AML-193 (cell line): ENCODE results near the gene FIG4.
A peak's percentile ranks its signal among the peaks of the same experiment; 100 is the strongest.
"Not testable (repeated sequence)": the region's sequence is repeated elsewhere in the genome, so short reads cannot be mapped to it uniquely, and the experiment has no call there.

Source experiments
- DNase-seq, 2 experiments: peaks; one replicate each; lab custom pipeline; 2025; lab: John Stamatoyannopoulos, UW

Gene FIG4

DNA sequence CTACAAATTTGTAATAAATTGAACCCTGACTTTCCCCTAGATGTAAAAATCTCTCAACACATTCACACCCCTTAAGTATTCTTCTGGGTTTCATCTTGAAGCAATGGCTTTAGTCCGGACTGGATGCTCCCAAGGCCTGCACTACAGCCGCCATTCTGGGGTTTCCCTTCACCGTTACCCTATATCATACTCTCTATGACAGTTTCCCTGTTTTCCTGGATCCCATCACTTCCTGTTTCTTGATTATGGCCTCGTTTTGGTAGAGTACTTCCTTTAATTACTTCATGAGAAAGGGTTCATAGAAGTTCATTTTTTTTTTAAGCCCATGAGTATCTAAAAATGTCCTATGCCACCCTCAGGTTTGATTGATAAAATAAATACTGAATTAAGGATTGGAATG lies 11.7 kb downstream of the FIG4 start:
- DNase-seq = peak; percentile 42 to 54

DNA sequence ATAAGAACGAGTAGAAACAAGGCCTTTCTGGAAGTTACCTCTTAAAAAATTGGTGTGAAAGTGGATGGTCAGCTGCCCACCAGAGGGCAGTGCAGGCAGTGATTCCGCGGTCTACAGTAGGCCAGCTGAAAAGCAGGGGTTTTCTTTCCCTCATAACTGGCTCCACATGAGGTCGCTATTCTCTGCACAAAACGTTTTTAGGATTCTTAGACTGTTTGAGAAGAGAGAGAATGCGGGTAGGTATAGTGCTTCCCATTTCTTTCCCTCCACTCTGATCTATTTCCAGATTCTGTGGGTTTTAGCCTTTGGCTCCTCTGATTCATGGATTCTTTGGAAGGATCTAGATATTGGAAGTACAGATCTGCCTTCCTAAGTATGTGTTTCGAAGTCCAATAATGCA lies 14.2 kb downstream of the FIG4 start:
- peak; percentile 96 to 98 for DNase-seq

DNA sequence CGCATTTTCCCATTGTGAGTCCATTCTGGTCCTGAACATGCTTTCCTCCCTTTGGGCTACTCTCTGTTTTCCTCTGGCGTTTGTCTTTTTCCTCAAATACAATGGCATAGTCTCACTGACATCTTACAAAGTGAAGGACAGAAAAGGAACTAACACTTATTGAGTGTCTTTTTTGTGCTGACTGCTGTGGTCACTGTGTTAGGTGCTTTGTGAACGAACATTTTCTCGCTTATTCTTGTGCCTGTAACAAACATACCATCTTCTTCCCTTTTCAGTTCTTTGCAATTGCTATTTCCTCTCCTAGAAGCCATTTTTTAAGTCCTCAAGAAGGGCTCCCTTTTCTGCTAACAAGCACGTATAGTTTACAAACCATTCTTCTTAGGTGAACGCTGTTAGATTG lies 15.4 kb downstream of the FIG4 start:
- no peak for DNase-seq

DNA sequence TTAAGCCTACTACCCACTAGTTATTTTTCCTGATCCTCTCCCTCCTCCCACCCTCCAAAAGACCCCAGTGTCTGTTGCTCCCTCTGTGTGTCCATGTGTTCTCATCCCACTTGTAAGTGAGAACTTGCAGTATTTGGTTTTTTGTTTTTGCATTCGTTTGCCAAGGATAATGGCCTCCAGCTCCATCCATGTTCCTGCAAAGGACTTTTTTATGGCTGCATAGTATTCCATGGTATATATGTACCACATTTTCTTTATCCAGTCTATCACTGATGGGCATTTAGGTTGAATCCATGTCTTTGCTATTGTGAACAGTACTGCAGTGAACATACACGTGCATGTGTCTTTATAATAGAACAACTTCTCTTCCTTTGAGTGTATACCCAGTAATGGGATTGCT lies 17.0 kb downstream of the FIG4 start:
- not testable (repeated sequence) for DNase-seq

DNA sequence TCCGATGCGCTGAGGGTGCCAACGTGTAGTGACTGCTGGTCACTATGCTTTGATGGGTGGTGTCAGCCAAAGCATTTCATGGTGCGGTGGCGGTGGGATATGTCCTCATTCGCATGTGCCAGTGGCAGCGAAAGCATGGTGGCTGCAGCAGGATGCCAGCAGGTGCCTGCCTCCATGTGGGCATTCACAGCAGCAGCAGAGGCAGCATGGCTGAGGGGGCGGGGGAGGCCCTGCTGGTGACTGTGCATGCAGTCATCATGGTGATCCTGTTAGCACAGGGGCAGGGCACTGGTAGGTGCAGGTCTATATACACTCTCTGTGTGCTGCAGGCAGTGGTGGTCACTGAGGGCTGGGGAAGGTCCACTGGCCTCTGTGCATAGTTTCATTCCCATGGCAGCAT lies 22.0 kb downstream of the FIG4 start:
- no peak for DNase-seq

DNA sequence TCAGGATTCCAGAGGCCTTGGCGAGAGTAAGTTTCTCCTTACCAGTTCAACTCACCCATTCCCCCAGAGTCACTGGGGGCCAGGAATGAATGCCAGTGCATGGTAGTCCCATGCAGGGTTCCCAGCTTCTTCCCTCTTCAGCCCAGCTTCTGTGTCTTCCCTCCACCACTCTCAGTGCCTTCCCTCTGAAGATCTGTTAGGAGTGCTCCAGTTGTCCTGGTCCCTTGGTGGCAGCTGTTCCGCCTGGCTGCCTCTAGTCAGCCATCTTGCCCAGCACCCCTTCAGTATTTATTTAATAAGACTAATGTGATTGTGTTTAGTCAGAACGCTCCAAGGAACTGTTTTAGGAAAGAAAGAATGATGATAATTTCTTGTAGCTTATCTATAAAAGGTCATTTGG lies 23.1 kb downstream of the FIG4 start:
- no peak for DNase-seq

DNA sequence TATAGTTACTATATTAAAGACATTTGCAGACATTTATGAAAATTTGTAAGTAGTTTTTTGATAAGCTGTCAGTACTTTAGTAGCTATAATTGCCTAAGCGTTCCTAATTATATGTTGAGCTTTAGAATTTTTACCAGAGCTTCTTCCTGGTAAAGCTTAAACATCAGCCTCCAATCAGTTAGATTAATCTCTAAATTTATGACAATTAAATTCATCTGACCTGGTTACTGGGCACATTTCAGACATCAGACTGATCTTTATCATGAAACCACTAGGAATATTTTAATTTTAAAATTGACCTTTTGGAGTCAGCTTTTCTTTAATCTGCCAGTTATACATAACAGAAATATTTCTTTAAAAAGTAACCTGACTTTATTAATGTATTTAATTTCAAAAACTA lies 23.5 kb downstream of the FIG4 start:
- DNase-seq = no peak

DNA sequence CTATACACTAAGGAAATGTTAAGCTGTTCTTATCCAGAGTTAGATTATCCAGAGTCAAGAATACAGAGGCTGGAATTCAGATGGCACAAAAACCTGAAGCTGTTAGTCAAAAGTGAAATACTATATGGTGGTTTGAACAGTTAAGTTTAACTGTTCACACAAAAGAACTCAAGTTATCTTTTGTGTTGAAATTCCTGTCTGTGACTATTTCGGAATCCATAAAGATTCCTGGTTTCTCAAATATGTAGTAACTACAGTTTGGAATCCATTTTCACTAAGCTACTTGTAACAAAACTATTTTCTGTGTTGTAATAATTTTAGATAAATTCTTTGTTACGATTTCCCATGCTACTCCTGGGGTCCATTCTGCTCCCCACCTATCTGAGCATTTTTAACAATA lies 24.5 kb downstream of the FIG4 start:
- DNase-seq = no peak

DNA sequence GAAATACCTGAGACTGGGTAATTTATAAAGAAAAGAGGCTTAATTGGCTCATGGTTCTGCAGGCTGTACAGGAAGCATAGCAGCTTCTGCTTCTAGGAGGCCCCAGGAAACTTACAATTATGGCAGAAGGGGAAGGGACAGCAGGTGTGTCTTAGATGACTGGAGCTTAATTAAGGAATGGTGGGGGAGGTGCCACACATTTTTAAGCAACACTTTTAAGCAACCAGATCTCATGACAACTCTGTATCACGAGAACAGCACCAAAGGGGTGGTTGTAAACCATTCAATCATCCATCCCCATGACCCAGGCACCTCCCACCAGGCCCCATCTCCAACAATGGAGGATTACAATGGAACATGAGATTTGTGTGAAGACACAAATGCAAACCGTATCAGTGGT lies 26.9 kb downstream of the FIG4 start:
- DNase-seq = no peak

DNA sequence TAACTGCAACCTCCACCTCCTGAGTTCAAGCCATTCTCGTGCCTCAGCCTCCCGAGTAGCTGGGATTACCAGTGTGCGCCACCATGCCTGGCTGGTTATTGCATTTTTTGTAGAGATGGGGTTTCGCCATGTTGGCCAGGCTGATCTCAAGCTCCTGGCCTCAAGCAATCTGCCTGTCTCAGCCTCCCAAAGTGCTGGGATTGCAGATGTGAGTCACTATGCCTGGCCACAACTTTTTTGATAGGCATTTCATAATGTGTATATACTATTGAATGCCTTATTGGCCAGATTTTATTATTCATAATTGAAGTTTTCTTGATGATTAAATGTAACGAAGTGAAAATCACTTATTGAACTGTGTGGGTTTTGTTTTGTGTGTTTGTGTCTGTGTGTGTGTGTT lies 27.9 kb downstream of the FIG4 start:
- no peak for DNase-seq

DNA sequence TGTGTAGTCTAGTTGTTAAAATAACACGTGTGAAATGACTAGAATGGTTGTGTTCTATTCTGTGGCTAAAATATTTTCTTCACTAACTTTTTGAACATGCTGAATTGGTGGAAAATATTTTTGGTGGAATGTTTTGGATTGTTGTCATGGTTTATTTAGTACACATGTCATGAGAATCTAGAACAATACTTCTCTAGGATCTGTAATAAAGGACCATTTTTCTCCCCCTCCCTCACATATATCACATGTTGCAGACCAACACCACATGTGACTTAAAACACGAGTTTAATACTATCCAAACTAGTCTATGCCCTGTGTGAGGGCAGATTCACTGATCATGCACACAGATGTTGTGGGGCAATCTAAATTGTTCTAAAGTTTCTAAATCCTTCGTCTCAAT lies 29.2 kb downstream of the FIG4 start:
- DNase-seq = no peak

DNA sequence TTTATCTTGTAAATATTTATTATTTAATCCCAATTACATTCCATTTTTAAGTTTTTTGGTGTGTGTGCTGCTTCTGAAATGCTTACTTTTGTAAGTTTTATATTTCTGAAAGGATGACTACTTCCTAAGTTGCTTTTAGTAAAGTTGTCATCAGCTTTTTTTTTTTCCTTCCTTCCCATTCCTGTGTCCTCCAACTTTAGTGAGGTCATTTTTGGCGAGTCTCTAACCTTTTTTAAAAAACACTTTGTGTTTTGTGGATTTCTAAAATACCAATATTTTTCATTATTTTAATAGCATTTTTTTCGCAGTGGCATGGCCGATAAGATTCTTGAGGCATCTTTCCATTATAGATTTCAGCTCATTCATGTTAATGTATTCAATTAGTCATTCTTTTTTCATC lies 30.9 kb downstream of the FIG4 start:
- no peak for DNase-seq

DNA sequence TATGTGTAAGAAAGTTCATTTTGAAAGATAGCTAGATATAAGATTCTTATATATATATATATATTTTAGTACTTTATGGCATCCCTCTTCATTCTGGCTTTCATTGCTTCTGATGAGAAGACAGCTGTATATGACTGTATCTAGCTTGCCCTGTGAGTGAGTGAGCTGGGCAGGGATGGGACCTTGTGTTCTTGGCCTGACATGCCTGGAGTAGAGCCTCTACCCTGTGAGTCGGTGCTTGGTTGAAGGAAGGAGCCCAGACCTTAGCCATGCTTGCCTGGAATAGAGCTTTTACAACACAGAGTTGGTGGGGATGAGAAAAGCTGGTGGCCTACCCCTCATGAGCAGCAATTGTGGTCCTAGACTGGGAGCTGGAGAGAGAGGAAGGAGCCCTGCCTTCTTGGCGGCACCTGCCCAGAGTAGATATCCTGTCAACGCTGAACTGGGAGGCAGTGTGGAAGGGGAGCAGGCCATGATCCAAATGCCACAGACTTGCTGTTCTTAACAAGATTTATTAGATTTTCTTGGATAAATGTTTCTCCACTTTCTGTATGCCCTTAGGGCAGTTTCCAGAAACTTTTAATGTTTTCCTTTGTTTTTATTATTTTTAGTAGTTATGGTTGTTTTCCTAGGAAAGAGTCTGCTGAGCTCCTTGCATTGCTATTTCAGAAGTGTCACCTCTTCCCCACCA lies 31.6 kb downstream of the FIG4 start:
- no peak for DNase-seq

DNA sequence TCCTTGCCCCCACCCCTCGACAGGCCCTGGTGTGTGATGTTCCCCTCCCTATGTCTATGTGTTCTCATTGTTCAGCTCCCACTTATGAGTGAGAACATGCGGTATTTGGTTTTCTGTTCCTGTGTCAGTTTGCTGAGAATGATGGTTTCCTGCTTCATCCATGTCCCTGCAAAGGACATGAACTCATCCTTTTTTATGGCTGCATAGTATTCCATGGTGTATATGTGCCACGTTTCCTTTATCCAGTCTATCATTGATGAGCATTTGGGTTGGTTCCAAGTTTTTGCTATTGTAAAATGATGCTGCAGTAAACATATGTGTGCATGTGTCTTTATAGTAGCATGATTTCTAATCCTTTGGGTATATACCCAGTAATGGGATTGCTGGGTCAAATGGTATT lies 34.2 kb downstream of the FIG4 start:
- not testable (repeated sequence) for DNase-seq

DNA sequence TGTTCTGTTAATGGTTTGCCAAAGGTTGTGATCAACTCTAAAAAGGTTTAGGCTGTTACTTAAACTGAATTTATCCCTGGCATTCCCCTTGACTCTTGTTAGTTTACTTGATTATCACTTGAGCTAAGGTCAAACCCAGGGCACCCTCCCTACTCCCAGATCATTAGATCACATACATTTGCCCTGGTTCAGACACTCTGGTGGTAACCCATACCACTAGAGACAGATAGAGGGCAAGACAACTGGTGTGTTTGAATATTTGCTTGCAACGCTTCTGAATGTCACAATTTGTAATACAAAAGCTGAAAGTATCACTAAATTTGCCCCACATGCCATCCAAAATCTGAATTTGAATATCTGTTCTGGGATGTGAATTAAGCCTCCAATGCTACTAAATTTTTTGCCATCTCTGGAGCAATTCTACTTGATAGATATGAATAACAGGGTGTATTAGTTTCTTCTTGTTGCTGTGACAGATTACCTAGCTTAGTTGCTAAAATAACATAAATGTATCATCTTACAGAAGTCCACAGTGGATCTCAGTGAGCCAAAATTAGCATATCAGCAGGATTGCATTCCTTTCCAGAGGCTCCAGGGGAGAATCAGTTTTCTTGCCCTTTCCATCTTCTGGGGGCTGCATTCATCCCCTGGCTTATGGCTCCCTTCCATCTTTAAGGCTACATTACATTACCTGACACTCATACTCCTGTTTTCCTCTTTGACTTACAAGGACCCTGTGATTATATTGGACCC lies 45.4 kb downstream of the FIG4 start:
- DNase-seq = no peak

DNA sequence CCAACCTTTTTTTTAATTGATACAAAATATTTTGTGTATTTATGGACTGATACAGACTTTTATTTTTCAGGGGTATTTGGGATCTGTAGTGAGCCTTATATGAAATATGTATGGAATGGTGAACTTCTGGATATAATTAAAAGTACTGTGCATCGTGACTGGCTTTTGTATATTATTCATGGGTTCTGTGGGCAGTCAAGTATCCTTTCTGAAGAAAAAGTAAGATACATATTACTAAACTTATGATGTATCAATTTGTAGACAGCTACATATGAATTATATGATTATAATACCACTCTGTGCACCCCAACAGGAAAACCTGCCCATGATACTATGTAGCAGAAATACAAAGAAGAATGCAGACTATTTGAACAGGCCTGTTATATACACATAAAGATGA lies 47.2 kb downstream of the FIG4 start:
- DNase-seq = no peak

DNA sequence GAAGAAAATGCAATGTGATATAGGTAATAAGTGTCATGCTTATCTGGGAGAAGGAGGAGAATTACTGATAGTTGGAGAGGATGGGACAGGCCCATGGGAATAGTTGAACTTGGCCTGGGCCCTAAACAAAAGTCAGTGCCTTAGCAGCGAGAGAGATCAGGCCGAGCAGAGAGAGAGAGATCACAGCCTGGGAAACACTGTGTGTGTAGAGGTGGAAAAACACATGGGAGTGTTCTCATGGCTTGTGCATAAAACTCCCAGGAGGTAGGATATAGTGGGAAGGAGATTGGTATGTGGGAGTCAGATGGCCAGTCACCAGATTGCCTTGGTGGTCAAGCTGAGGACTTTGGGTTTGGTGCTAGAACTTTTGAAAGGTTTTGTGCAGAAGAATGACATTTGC lies 47.6 kb downstream of the FIG4 start:
- no peak for DNase-seq

DNA sequence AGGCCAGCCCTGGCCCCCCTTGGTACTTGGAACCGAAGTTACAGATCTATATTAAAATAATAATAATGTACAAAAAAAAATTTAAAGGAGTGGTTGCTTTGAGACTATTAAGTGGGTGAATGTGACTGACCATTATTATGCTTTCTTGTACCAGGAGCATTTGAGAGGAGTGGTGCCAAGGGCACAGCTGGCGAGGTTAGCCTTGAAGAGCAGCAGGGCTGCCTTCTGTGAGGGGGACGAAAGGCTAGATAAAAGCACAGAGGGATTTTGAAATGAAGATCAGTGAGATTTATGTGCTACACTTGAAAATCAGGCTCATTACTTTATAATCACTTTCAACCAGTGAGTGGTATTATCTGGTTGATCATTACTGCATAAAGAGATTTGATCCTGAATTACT lies 48.6 kb downstream of the FIG4 start:
- no peak for DNase-seq

DNA sequence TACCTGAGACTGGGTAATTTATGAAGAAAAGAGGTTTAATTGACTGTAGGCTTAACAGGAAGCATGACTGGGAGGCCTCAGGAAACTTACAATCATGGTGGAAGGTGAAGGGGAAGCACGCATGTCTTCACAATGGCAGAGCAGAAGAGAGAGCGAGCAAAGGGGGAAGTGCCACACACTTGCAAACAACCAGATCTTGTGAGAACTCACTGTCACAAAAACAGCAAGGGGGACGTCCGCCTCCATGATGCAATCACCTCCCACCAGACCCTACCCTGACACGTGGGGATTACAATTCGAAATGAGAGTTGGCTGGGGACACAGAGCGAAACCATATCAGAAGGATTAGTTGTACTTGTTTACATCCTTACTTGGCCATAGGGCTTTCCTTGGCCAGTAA lies 49.7 kb downstream of the FIG4 start:
- DNase-seq = no peak

DNA sequence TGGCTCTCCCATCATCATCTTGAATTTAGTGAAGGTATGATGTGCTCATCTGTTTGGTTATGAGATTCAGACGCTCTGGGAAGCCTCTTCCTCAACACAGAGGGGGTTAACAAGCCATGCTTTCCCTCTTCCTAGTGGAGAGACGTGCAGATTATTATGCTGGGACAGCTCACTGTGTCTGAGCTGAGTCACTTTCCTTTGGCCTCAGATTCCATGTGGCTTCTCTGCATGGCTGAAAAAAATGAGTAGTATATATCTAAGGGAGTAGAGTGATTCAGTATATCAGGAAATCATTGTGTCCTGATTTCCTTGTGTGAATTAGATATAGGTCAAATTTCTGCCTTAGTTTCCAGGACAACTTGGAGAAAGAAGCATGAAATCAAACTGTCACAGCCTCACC lies 52.6 kb downstream of the FIG4 start:
- no peak for DNase-seq

DNA sequence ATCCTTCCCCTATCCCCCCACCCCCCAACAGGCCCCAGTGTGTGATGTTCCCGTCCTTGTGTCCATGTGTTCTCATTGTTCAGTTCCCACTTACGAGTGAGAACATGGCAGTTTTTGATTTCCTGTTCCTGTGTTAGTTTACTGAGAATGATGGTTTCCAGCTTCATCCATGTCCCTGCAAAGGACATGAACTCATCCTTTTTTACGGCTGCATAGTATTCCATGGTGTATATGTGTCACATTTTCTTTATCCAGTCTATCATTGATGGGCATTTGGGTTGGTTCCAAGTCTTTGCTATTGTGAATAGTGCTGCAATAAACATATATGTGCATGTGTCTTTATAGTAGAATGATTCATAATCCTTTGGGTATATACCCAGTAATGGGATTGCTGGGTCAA lies 53.7 kb downstream of the FIG4 start:
- DNase-seq = not testable (repeated sequence)

DNA sequence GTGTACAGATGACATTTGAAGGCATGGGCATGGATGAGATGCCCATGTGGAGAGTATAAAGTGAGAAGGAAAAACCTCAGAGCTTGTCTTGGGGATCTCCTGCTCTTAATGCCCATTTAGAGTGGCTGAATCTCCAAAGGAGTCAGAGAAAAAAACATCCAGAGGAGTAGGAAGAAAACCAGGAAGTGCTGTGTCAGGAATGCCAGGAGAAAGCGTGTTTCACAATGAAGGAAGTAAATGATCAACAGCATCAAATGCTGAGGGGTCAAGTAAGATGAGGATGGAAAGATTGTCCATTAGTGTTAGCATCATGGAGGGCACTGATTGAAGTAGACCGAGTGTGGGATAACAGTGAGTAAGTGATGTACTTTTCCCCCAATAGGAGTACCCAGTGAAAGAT lies 56.1 kb downstream of the FIG4 start:
- no peak for DNase-seq

DNA sequence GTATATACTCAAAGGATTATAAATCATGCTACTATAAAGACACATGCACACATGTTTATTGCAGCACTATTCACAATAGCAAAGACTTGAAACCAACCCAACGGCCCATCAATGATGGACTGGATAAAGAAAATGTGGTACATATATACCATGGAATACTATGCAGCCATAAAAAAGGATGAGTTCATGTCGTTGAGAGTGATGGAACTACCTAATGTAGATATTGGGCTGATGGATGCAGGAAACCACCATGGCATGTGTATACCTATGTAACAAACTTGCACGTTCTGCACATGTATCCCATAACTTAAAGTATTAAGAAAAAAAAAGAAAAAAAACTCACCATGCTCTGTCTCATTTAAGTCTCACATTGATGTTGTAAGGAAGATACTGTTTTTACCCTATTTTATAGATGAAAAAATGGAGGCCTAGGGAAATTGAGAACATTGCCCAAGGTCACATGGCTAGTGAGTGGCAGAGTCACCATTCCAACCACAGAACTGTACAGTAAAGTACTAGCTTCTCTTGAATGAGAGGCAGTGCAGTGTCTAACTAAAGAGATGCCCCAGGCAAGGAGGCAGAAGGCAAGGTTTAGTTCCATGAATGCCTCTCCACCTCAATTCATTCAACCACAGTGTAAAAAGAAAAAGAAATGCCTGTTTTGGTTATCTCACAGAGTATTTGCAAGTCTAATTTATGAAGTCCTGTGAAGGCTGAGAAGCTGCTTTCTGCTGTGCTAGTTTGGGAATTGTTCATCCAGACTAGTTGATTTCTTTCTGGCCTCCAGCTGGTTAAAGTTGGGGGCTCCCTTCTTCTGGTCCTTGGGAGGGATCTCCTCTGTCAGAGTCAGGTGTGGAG lies 68.2 kb downstream of the FIG4 start:
- no peak for DNase-seq
